OCI-LY1 (cell line): Measurements from ENCODE around the gene DDO.
"Not testable (repeated sequence)": the region's sequence is repeated elsewhere in the genome, so short reads cannot be mapped to it uniquely, and the experiment has no call there.

Experiments
- H2AFZ ChIP-seq: fragments of 200-600 bp; sonication (generic), shearing (Covaris generic); 2 replicates; pipeline ENCODE4 v1.6.0; 2014; ENCODE audit warnings: antibody characterized with exemption, mild to moderate bottlenecking, low read length
- H3F3A ChIP-seq: fragments of 200-600 bp; sonication (generic), shearing (Covaris generic); 2 replicates; pipeline ENCODE4 v1.6.0; 2014; ENCODE audit warnings: mild to moderate bottlenecking, antibody characterized with exemption, low read length, moderate library complexity; ENCODE audit not compliant: insufficient read depth
- H3K27ac ChIP-seq: fragments of 200-600 bp; sonication (generic); 2 replicates; pipeline ENCODE4 v1.5.1; 2014; ENCODE audit warnings: low read length, mixed run types, mild to moderate bottlenecking, low read depth; ENCODE audit not compliant: poor library complexity, severe bottlenecking
- H3K27me3 ChIP-seq: fragments of 200-600 bp; sonication (generic); 2 replicates; pipeline ENCODE4 v1.6.0; 2014; ENCODE audit warnings: antibody characterized with exemption, mild to moderate bottlenecking, low read length, moderate library complexity; ENCODE audit not compliant: insufficient read depth
- H3K36me3 ChIP-seq: fragments of 200-600 bp; sonication (generic); 2 replicates; pipeline ENCODE4 v1.6.1; 2014; ENCODE audit warnings: mild to moderate bottlenecking, antibody characterized with exemption, low read length, moderate library complexity, mixed read lengths; ENCODE audit not compliant: insufficient read depth
- H3K4me1 ChIP-seq: fragments of 200-600 bp; sonication (generic); 2 replicates; pipeline ENCODE4 v1.5.1; 2014; ENCODE audit warnings: mild to moderate bottlenecking, low read length, moderate library complexity; ENCODE audit not compliant: insufficient read depth, severe bottlenecking
- H3K4me2 ChIP-seq: fragments of 200-600 bp; sonication (generic), shearing (Covaris generic); 2 replicates; pipeline ENCODE4 v1.6.1; 2014; ENCODE audit warnings: low read length
- H3K4me3 ChIP-seq: fragments of 200-600 bp; sonication (generic); 2 replicates; pipeline ENCODE4 v1.5.1; 2014; ENCODE audit warnings: low read length, low read depth, mild to moderate bottlenecking, mixed read lengths; ENCODE audit not compliant: poor library complexity, severe bottlenecking
- H3K79me2 ChIP-seq: fragments of 200-600 bp; shearing (Covaris generic); 2 replicates; pipeline ENCODE4 v1.6.1; 2016; ENCODE audit warnings: mixed run types, low read length, mixed read lengths; ENCODE audit not compliant: insufficient read depth
- H3K9ac ChIP-seq: fragments of 200-600 bp; sonication (generic), shearing (Covaris generic); 2 replicates; pipeline ENCODE4 v1.6.1; 2014; ENCODE audit warnings: mild to moderate bottlenecking, low read length, mixed read lengths
- H3K9me2 ChIP-seq: fragments of 200-600 bp; sonication (generic), shearing (Covaris generic); 2 replicates; pipeline ENCODE4 v1.6.1; 2014; ENCODE audit warnings: low read depth, mild to moderate bottlenecking, low read length, mixed read lengths
- H3K9me3 ChIP-seq: fragments of 200-600 bp; shearing (Covaris generic); 2 replicates; pipeline ENCODE4 v1.6.1; 2014; ENCODE audit warnings: low read length, mixed read lengths
- H4K20me1 ChIP-seq: fragments of 200-600 bp; sonication (generic), shearing (Covaris generic); 2 replicates; pipeline ENCODE4 v1.6.0; 2016; ENCODE audit warnings: mild to moderate bottlenecking, low read length; ENCODE audit not compliant: insufficient read depth
- EZH2 ChIP-seq: fragments of 200-600 bp; sonication (generic), shearing (Covaris generic); IDR thresholded peaks from 2 replicates; pipeline ENCODE4 v1.8.0; 2017; ENCODE audit warnings: borderline replicate concordance, mixed run types, mild to moderate bottlenecking, antibody characterized with exemption, low read length, moderate library complexity, mixed read lengths
- TF ChIP-seq, protein P1 (sequence below): fragments of 200-600 bp; sonication (generic), shearing (Covaris generic); IDR thresholded peaks from 2 replicates; pipeline ENCODE4 v1.5.1; 2017; ENCODE audit warnings: mild to moderate bottlenecking, antibody characterized with exemption, low read length, moderate library complexity, mixed read lengths

DDO gene

DNA sequence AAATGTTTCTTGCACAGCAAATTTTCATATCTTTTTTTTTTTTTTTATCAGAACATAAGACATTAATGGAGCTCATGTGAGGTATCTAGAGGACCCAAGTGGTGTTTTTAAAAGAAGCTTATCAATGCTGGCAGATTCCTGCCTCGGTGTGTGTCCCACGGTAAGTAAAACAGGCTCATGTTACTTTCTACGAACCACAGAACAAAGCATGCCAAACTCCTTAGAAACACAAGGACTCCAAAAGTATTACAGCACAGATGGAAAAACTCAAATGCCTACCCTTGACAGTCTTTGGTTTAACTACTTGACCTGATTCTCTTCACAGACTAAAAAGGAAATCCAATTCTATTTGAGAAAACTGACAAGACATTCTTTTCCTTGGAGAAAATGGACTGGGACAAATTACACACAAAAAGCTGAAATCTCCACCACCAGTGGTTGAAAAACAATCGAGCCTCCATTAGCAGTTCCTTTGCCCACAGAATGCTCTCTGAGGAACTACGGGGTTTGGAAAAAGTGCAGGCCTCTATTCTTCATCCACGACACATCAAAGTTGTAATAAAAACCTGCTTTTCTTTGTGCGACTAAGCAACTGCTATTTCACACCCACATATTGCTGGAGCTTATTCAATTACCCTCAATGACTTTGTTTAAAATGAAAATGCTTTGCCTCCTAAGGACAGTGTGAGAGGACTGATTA, 62.7 kb downstream of the DDO start:
- no peaks in the 10 kb centered on the region for H3K4me1 ChIP-seq
- no peak for TF ChIP-seq EZH2
- TF ChIP-seq, protein P1, sequence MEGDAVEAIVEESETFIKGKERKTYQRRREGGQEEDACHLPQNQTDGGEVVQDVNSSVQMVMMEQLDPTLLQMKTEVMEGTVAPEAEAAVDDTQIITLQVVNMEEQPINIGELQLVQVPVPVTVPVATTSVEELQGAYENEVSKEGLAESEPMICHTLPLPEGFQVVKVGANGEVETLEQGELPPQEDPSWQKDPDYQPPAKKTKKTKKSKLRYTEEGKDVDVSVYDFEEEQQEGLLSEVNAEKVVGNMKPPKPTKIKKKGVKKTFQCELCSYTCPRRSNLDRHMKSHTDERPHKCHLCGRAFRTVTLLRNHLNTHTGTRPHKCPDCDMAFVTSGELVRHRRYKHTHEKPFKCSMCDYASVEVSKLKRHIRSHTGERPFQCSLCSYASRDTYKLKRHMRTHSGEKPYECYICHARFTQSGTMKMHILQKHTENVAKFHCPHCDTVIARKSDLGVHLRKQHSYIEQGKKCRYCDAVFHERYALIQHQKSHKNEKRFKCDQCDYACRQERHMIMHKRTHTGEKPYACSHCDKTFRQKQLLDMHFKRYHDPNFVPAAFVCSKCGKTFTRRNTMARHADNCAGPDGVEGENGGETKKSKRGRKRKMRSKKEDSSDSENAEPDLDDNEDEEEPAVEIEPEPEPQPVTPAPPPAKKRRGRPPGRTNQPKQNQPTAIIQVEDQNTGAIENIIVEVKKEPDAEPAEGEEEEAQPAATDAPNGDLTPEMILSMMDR = no peak
- no peaks in the 10 kb centered on the region for H3K9me3 ChIP-seq
- H3K4me3 ChIP-seq = no peak overlapping the region
- H3K27ac ChIP-seq = no peak overlapping the region
- H2AFZ ChIP-seq = no peak overlapping the region
- no peaks in the 10 kb centered on the region for H3K79me2 ChIP-seq
- H3K4me2 ChIP-seq = no peak overlapping the region
- no peaks in the 10 kb centered on the region for H3K36me3 ChIP-seq
- H3K9me2 ChIP-seq = no peaks in the 10 kb centered on the region
- H3F3A ChIP-seq = no peaks in the 10 kb centered on the region
- H4K20me1 ChIP-seq = no peaks in the 10 kb centered on the region
- no peak overlapping the region for H3K9ac ChIP-seq
- H3K27me3 ChIP-seq = no peaks in the 10 kb centered on the region

DNA sequence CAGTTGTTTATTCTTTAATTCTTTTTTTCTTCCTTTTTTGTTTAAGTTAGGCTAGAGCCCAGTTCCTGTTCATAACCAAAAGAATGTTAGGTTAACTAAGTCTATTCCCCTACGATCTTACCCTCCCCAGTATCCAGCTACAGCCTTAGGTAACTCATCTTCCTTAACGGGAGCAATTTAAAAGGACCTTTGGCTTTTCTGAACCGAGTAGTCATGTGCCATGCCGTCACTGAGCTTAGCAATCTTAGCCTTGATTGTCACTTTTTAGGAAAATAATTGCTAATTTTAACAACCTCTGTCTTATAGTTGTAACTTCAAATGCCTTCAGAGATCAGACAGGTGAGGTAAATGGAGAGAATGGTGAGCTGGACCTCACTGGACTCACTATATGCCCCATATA, 63.4 kb downstream of the DDO start:
- H3K9me2 ChIP-seq = no peaks in the 10 kb centered on the region
- no peaks in the 10 kb centered on the region for H3K27me3 ChIP-seq
- no peaks in the 10 kb centered on the region for H3K79me2 ChIP-seq
- no peaks in the 10 kb centered on the region for H3K9me3 ChIP-seq
- H3K4me1 ChIP-seq = no peaks in the 10 kb centered on the region
- H3F3A ChIP-seq = no peaks in the 10 kb centered on the region
- no peak overlapping the region for H3K27ac ChIP-seq
- H3K36me3 ChIP-seq = no peaks in the 10 kb centered on the region
- no peak for TF ChIP-seq EZH2
- H3K9ac ChIP-seq = no peak overlapping the region
- H3K4me2 ChIP-seq = no peak overlapping the region
- no peak overlapping the region for H3K4me3 ChIP-seq
- no peaks in the 10 kb centered on the region for H4K20me1 ChIP-seq
- no peak overlapping the region for H2AFZ ChIP-seq

DNA sequence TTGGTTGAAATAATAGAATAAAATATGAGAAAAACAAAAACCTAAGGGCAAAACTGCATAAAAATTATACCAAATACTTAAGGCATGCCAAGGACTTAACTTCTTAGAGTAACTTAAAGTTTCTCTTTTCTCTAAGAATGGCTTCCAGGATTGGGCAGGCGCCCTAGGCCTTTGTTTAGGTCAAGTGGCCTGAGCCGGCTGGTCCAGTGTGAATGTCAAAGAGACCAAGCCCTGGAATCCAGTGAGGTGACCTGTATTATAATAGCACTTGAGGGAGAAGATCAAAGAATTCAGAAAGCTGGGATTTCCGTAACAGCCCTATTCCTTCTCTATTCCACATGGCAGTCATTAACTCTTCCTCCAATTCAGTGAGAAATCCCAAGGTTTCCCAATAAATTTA, 63.8 kb downstream of the DDO start:
- Histone ChIP-seq H2AFZ (no peak overlapping the region), H3K27ac (no peak overlapping the region), H3K9me2 (no peaks in the 10 kb centered on the region), H3K79me2 (no peaks in the 10 kb centered on the region), H3K36me3 (no peaks in the 10 kb centered on the region), H3K4me3 (no peak overlapping the region), H4K20me1 (no peaks in the 10 kb centered on the region), H3F3A (no peaks in the 10 kb centered on the region), H3K9ac (no peak overlapping the region), H3K4me1 (no peaks in the 10 kb centered on the region), H3K27me3 (no peaks in the 10 kb centered on the region), H3K4me2 (no peak overlapping the region), H3K9me3 (no peaks in the 10 kb centered on the region)
- TF ChIP-seq, protein P1 = no peak
- TF ChIP-seq EZH2 = no peak

DNA sequence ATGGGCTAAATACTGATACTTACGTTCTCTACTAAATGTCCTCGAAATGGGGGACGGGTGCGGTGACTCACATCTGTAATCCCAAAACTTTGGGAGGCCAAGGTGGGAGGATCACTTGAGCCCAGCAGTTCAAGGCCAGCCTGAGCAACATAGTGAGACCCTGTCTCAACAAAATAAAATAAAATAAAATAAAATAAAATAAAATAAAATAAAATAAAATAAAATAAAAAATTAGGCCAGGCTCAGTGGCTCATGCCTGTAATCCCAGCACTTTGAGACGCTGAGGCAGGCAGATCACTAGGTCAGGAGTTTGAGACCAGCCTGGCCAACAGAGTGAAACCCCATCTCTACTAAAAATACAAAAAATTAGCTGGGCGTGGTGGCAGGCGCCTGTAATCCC, 64.8 kb downstream of the DDO start:
- not testable (repeated sequence) for H3K4me2 ChIP-seq, H3K9me3 ChIP-seq, H3K9me2 ChIP-seq, H3K27me3 ChIP-seq, H3K4me3 ChIP-seq, H3K4me1 ChIP-seq, H3K27ac ChIP-seq, H3F3A ChIP-seq, H3K9ac ChIP-seq, H2AFZ ChIP-seq, H4K20me1 ChIP-seq, H3K36me3 ChIP-seq, H3K79me2 ChIP-seq
